ELR (cell line): Measurements from ENCODE around the gene CLIC1.

Source experiments
- DNase-seq: peaks from one replicate; pipeline ENCODE4 v3.0.0-alpha.2; 2015; ENCODE audit warnings: low read depth

The CLIC1 gene

GRCh38 chr6:31737991-31738979 lies 2.0 kb upstream of the CLIC1 start:
- peak; percentile 86 for DNase-seq

- no peak for DNase-seq
Measured at GRCh38 chr6:31737315-31737990, 1.1 kb upstream of the CLIC1 start.

GRCh38 chr6:31736768-31737314 lies 511 bp upstream of the CLIC1 start:
- no peak for DNase-seq

GRCh38 chr6:31734821-31735406 lies 1.4 kb downstream of the CLIC1 start:
- peak; percentile 91 for DNase-seq

GRCh38 chr6:31734247-31734820 lies 2.0 kb downstream of the CLIC1 start:
- no peak for DNase-seq

GRCh38 chr6:31733734-31734133 lies 2.6 kb downstream of the CLIC1 start:
- no peak for DNase-seq

GRCh38 chr6:31732029-31732428 lies 4.3 kb downstream of the CLIC1 start:
- no peak for DNase-seq

- DNase-seq, result no peak
Measured at GRCh38 chr6:31730631-31731086, 5.7 kb downstream of the CLIC1 start.

GRCh38 chr6:31729979-31730630 lies 6.2 kb downstream of the CLIC1 start:
- peak; percentile 94 for DNase-seq

- DNase-seq, result peak; percentile 92
Measured at GRCh38 chr6:31729515-31729978, 6.8 kb downstream of the CLIC1 start.

- DNase-seq, result no peak
Measured at GRCh38 chr6:31728767-31729514, 7.4 kb downstream of the CLIC1 start, which contains the start of gene DDAH2. Gene DDAH2, minus strand, starts transcription at chr6:31729299. Its CDS starts 138 bp downstream, at chr6:31729161.

- no peak for DNase-seq
Measured at GRCh38 chr6:31727717-31728671, 8.3 kb downstream of the CLIC1 start.

GRCh38 chr6:31727034-31727716 lies 9.2 kb downstream of the CLIC1 start:
- DNase-seq, result no peak

GRCh38 chr6:31725502-31726350 lies 10.6 kb downstream of the CLIC1 start:
- DNase-seq, result no peak

GRCh38 chr6:31723980-31724691 lies 12.2 kb downstream of the CLIC1 start:
- DNase-seq, result no peak

- DNase-seq, result no peak
Measured at GRCh38 chr6:31723245-31723979, 12.9 kb downstream of the CLIC1 start, which contains the start of gene MPIG6B. Gene MPIG6B, plus strand, starts transcription at chr6:31723373. Its CDS starts 11 bp downstream, at chr6:31723384.
